PFSK-1 (cell line): ENCODE results near the gene GTF2F1.

Experiments used
- FOXP2 ChIP-seq: optimal IDR thresholded peaks from 2 replicates; pipeline ENCODE3; 2011; ENCODE audit warnings: borderline replicate concordance, control low read depth, inconsistent platforms; ENCODE audit not compliant: insufficient read depth; ENCODE audit errors: extremely low read length, extremely low read depth
- POLR2AphosphoS5 ChIP-seq: IDR thresholded peaks from 2 replicates; pipeline ENCODE4 v1.6.1; 2012; ENCODE audit warnings: low read depth, mild to moderate bottlenecking, control low read depth, low read length, moderate library complexity
- REST ChIP-seq, 2 experiments: IDR thresholded peaks; 2 replicates each; pipeline versions ENCODE4 v1.6.1 to v1.8.0; 2011 to 2012; ENCODE audit warnings: low read depth in 2 of 2, low read length in 2 of 2, control low read depth in 1 of 2, inconsistent platforms in 1 of 2, mild to moderate bottlenecking in 1 of 2, moderate library complexity in 1 of 2; ENCODE audit not compliant: insufficient read depth in 1 of 2
- SIN3A ChIP-seq: IDR thresholded peaks from 2 replicates; pipeline ENCODE4 v1.6.1; 2012; ENCODE audit warnings: mild to moderate bottlenecking, low read length, moderate library complexity, borderline replicate concordance; ENCODE audit not compliant: insufficient read depth
- TAF1 ChIP-seq: IDR thresholded peaks from 2 replicates; pipeline ENCODE4 v1.6.1; 2012; ENCODE audit warnings: low read length, control low read depth, borderline replicate concordance; ENCODE audit not compliant: insufficient read depth

GTF2F1 gene

GRCh38 chr19:6352381-6353165, 40.4 kb downstream of the GTF2F1 start:
- TF ChIP-seq TAF1 (no peak), POLR2AphosphoS5 (no peak), REST (IDR thresholded peaks at IDR 0.05; ENCODE audit: insufficient read depth in 1 of 2, low read depth in 2 of 2, low read length in 2 of 2) (no peak), FOXP2 (no peak), SIN3A (no peak)

GRCh38 chr19:6350688-6351087, 42.3 kb downstream of the GTF2F1 start:
- TF ChIP-seq FOXP2 = no peak
- no peak for TF ChIP-seq TAF1
- no peak for TF ChIP-seq SIN3A
- TF ChIP-seq POLR2AphosphoS5 = no peak
- no peak for TF ChIP-seq REST (IDR thresholded peaks at IDR 0.05; ENCODE audit: insufficient read depth in 1 of 2, low read depth in 2 of 2, low read length in 2 of 2)

- TF ChIP-seq FOXP2 (no peak), TAF1 (no peak), REST (IDR thresholded peaks at IDR 0.05; ENCODE audit: insufficient read depth in 1 of 2, low read depth in 2 of 2, low read length in 2 of 2) (no peak), POLR2AphosphoS5 (no peak), SIN3A (no peak)
Measured at GRCh38 chr19:6343462-6343861, 49.5 kb downstream of the GTF2F1 start.

GRCh38 chr19:6340493-6341201, 52.3 kb downstream of the GTF2F1 start:
- TF ChIP-seq REST (IDR thresholded peaks at IDR 0.05; ENCODE audit: insufficient read depth in 1 of 2, low read depth in 2 of 2, low read length in 2 of 2) = no peak
- no peak for TF ChIP-seq FOXP2
